GM20431 (cell line): Measurements from ENCODE around the gene ENKUR.

ENCODE experiments used
- in situ Hi-C: fragments of 300-500 bp; cut with MseI, MboI; formaldehyde crosslinking; loops from one replicate; pipeline ENCODE4 v1.15.0; 2020; ENCODE audit warnings: low sequenced_read_pairs; ENCODE audit not compliant: unreplicated experiment

ENKUR gene, protein sequence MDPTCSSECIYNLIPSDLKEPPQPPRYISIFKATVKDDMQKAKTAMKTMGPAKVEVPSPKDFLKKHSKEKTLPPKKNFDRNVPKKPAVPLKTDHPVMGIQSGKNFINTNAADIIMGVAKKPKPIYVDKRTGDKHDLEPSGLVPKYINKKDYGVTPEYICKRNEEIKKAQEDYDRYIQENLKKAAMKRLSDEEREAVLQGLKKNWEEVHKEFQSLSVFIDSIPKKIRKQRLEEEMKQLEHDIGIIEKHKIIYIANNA

DNA sequence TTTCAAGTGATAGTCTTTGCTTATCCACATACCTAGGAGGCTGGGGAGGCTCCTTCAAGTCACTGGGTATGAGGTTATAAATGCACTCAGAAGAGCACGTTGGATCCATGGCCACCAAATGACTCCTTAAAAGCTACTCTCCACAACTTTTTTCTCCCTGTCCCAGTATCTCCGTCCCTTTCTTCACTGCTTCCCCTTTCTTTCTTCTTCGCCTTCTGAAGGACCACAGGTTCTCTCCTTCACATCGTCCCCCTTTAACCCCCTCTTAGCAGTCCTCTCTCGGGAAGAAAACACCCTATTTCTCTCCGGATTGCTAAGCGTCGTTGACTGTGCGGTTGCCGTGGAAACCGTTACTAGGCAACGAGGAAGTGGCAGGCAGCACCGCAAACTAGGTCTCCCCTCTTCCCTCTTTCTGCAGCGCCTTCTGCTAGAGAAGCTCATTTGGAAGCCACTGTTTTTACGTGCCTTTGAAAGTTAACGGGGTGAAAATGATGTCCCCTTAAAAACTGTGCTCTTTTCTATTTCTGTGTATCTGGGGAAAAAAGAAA, at the start of gene ENKUR:
Gene ENKUR (minus strand): TSS at position 331 of the 548 bp plus-strand sequence. CDS start 222 bp downstream, at position 109.
- in situ Hi-C loops, result no loop called here

GRCh38 chr10:25064401-25064800, 48.4 kb upstream of the ENKUR start:
- in situ Hi-C loops, result no loop called here

- in situ Hi-C loops, result no loop called here
Observed at GRCh38 chr10:25063644-25064043, 47.7 kb upstream of the ENKUR start.

DNA sequence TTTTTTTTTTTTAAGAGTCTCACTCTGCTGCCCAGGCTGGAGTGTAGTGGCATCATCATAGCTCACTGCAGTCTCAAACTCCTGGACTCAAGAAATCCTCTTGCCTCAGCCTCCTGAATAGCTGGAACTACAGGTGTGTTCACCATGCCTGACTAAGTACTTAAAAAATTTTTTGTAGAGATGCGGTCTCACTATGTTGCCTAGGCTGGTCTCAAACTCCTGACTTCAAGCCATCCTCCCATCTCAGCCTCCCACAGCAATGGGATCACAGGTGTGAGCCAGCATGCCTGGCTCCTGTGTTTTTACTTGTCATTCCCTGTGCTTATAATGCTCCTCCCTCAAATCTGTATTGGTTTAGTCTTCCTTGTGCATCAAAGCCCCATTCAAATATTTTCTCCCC, 47.2 kb upstream of the ENKUR start:
- in situ Hi-C loops, result no loop called here

DNA sequence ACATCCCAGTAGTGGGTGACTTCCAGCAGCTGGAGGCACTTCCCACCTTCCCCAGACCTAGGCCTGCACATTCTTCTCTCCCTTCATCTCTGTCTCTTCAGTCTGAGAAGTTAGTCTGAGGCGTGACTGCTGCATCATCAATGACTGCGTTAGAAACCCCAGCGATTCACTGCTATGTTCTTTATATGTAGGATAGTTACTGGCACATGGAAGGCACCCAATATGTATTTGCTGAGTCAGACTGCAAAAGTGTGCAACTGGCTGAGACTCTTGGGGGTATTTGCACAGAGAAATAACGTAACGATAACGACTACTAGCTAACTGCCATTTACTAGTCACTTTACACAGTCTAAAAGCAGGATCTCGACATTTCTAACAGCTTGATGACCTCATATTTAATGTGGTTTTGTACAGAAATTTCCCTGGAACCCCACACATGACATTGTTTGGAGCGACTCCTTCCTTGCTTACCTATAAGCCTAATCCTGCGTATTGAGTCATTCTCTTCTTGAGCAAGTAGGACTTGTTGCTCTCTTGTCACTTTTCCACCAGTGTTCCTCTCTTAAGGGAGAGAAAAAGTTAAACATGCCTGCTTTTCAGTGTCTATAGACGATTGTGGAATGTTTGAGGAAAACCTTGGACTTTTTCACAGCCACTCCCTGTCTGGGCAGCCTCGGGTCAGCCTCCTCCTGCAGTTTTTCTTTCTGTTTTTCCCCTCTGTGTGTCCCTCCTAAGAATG, 45.9 kb upstream of the ENKUR start:
- in situ Hi-C loops, result no loop called here

DNA sequence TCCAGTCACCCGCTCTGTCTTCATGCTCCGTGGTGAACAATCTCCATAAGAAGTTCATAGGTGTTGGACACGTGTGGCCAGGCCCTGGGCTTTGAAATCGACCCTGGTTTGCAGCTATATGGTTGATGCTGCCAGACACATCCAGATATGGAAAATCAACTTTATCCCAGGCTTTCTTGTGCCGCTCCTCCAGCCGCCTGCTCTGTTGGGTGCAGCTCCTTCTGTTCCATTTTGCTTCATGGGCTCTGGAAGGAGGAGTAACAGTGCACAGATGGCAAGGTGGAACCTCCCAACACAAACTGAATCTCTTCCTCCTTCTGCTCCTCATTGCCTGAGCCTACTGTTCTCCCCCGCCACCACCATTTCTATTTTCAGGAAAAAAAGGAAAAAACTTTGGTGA, 45.2 kb upstream of the ENKUR start:
- in situ Hi-C loops, result no loop called here

- in situ Hi-C loops, result no loop called here
Observed at GRCh38 chr10:25059990-25060389, 44.0 kb upstream of the ENKUR start.

DNA sequence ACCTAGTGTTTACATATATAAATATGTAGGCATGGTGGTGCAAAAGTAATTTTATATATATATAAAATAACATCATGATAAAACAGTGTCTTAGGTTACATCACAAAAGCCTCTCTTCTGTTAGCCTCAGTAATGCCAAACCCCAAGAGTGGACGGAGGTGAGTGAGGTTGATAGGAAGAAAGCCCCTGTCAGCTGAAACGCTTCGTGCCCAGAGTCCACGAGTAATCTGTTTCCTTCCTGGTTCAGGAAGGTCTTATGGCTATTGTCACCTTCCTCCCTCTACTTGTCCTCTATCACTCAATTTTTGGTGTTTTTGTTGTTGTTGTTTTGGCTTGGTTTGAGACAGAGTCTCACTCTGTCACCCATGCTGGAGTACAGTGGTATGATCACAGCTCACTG, 41.9 kb upstream of the ENKUR start:
- in situ Hi-C loops, result no loop called here

DNA sequence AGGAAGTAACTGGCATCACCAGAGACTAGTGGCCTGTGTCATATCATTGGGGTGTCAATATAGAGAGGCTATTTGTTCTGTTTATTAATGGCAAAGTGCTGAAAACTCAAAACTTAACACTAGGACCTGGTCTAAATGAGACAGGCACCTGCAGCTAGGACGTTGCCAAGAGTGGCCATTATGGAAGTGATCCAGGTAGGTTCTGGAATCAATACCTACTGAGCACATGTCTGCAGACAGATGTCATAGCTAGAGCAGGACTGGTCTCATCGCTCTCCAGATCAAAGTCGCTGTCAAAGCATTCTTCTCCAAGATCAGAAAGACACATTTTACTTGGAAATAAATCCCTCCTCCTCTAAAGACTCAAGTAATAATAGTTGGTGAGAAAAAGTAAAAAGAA, 40.8 kb upstream of the ENKUR start:
- in situ Hi-C loops, result no loop called here

GRCh38 chr10:25052012-25052411, 36.1 kb upstream of the ENKUR start:
- in situ Hi-C loops, result no loop called here

DNA sequence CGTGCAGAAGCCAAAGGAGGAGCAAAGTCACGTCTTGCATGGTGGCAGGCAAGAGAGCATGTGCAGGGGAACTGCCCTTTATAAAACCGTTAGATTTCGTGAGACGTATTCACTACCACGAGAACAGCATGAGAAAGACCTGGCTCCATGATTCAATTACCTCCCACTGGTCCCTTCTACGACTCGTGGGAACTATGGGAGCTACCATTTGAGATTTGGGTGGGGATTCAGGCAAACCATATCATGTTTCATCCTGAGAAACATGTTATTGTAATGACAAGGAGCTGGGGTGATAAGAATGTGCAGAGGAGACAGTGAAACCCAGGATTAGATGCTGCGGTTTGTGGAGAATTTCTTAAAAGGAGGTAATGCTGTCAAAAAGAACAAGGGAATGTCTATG, 34.4 kb upstream of the ENKUR start:
- in situ Hi-C loops, result no loop called here

DNA sequence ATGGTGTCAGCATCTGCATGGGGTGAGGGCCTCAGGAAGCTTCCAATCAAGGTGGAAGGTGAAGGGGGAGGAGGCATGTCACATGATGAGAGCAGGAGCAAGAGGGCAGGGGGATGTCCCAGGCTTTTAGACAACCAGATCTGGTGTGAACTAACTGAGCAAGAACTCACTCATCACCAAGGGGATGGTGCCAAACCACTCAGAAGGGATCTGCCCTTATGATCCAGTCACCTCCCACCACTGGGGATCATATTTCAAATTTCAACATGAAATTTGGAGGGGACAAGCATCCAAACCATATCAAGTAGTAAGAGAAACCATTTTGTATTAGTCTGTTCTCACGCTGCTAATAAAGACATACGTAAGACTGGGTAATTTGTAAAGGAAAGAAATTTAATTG, 34.0 kb upstream of the ENKUR start:
- in situ Hi-C loops, result no loop called here

DNA sequence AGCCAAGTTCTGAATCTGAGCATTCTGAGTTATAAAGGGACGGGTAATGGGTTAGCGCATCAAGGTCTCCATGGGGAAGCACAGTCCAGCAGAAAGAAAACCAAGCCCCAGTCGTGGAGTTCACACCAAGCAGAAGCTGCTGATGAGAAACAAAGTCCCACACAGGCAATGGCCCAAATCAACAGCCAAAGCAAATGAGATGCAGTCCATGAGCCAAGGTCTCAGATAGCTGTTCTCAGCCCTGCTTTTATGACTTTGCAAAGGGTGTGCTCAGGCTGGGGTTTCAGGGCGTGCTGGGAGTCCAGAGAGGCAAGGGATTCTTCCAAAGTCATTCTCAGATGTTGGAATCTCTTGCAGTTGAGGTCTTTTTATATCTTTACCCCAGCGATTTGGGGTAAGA, 32.5 kb upstream of the ENKUR start:
- in situ Hi-C loops, result no loop called here

DNA sequence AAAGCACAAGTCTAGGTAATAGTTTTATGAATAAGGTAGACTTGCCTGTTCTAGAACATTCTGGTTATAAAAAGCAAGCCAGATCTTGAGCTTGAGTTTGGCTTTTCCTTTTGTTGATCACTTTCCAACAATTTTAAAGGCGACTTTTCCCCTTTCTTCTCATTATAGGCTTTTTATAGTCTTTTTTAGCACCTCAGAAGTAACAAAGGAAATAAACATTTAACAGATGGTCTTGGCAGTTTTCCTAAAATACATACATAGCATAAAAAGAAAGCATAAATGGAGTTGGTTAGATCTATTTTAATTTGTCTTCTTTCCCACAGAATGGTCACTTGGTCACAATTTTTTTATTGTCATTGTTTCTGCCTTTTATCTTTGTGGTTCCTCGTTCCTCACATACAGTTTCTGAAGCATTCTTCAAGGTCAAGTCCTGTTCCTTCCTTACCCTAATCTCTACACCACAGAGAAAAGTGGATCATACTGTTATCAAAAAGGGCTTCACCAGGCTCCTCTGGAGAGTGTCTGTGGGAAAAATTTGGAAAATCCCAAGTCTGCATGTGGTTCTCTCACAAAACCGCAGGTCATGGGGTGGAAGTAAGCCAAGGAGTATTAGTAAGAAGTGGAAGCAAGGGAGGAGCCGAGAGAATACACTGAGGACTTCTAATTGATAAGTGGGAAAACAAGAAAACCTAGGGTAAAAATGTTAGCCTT, 31.8 kb upstream of the ENKUR start:
- in situ Hi-C loops, result no loop called here

DNA sequence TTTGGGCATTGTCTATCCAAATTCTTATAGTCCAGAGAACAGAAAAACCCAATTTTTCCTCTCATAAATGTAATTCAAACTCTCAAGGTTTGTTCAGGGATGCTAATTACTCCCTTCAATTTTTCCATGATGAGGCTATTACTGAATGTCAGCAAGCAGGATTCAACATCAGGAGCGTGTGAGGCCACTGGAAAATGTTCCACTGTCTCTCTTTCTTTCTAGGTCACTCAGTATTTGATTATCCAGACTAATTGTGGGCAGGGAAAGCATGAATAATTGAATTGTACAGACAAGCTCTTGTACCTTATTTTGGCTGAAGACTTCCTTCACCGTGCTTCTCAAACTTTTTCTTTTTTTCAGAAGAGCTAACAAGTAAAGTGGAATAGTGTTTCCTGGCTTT, 31.1 kb upstream of the ENKUR start:
- in situ Hi-C loops, result no loop called here

DNA sequence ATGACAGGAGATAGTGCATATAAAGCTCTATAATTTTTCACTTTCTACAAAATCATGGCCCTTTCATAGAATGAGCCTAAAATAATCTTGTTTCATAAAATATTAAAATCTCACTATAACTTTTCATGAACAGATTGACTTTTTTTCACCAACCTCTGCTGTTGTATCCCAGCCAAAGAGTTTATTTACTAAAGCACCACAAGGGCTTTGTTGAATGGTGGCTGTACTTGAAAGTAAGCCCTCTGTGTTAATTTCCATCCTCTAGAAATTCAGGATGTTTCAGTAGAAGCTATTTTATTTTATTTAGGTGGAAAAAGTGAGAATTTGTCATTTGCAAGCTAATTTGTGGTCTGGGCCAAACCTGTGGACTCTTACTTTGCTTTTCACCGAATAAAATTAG, 30.7 kb upstream of the ENKUR start:
- in situ Hi-C loops, result no loop called here

GRCh38 chr10:25039531-25039930, 23.6 kb upstream of the ENKUR start:
- in situ Hi-C loops, result no loop called here

DNA sequence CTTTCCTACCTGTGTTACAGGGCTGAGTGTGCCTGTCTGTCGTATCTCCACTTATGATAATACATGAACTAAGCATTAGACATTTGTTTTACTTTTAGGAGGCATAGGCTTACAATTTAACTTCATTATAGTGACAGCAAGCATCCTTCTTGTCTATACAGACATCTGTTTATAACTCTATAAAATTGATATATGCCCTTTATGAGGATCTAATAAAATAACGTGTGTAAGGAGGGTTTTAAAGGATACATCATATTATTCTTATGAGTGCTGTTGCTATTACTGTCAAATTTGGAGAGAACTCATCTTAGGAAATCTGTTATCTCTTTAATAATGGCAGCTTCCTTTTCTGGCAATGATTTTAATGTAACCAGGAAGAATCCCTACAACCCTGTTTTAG, 22.4 kb upstream of the ENKUR start:
- in situ Hi-C loops, result no loop called here

- in situ Hi-C loops, result no loop called here
Observed at GRCh38 chr10:25036381-25036780, 20.4 kb upstream of the ENKUR start.

- in situ Hi-C loops, result no loop called here
Observed at GRCh38 chr10:25029519-25029918, 13.6 kb upstream of the ENKUR start.

DNA sequence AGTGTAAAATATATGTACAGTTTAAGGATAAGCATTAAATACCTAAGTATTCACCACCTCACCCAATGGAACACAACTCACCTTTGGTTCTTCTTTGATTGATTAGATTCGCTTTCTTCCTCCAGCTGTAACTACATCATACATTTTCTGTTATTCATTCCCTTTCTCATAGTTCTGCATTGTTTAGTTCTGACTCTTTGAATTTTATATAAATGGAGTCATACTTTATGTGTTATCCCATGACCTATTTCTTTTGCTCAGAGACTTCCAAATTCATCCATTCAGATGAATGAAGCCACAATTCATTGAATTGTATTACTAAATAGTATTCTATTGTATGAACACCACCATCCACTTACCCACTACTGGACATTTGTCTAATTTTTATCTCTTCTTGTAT, 12.8 kb upstream of the ENKUR start:
- in situ Hi-C loops, result no loop called here
